ENCODE data around the gene CMC4.

Gene CMC4

GRCh38 chrX:155046129-155046810, 24.7 kb downstream of the CMC4 start:
- no peak for DNase-seq (ENCODE audit: low spot score)
- Histone ChIP-seq H3K27ac (no peak overlapping the region), H3K4me3 (no peak overlapping the region)
- TF ChIP-seq CTCF (IDR thresholded peaks at IDR 0.05): no peak

- Histone ChIP-seq H3K27ac (no peak overlapping the region), H3K4me3 (no peak overlapping the region)
- no peak for DNase-seq (ENCODE audit: low spot score)
- TF ChIP-seq CTCF (IDR thresholded peaks at IDR 0.05): no peak
Measured at GRCh38 chrX:155035688-155036087, 35.2 kb downstream of the CMC4 start.

- TF ChIP-seq CTCF (IDR thresholded peaks at IDR 0.05): no peak
- no peak for DNase-seq (ENCODE audit: low spot score)
- H3K4me3 ChIP-seq: no peak overlapping the region
- H3K27ac ChIP-seq: no peak overlapping the region
Measured at GRCh38 chrX:155031657-155032056, 39.3 kb downstream of the CMC4 start.

- DNase-seq (ENCODE audit: low spot score): no peak
- Histone ChIP-seq H3K4me3 (peak overlapping the region; percentile 74), H3K27ac (peak overlapping the region; percentile 80 to 95)
- TF ChIP-seq CTCF (IDR thresholded peaks at IDR 0.05): no peak
Measured at GRCh38 chrX:155028877-155029291, 42.1 kb downstream of the CMC4 start.

GRCh38 chrX:155028129-155028528, 42.8 kb downstream of the CMC4 start:
- TF ChIP-seq CTCF (IDR thresholded peaks at IDR 0.05): no peak
- H3K4me3 ChIP-seq: peak overlapping the region; percentile 74
- peak overlapping the region; percentile 80 to 95 for H3K27ac ChIP-seq
- DNase-seq (ENCODE audit: low spot score): no peak

- Histone ChIP-seq H3K27ac (peak overlapping the region; percentile 80 to 95), H3K4me3 (peak overlapping the region; percentile 74)
- TF ChIP-seq CTCF (IDR thresholded peaks at IDR 0.05): no peak
- no peak for DNase-seq (ENCODE audit: low spot score)
Measured at GRCh38 chrX:155027509-155028066, 43.3 kb downstream of the CMC4 start.
